HepG2 (cell line): ENCODE data around the gene LTB4R. TPM values are rescaled to one million over a fixed set of nuclear protein-coding genes. Genes with fewer than 3 reads are reported as not detected.

Experiments
- DMAP1 ChIP-seq: IDR thresholded peaks from 2 replicates; pipeline ENCODE4 v1.6.1; 2016
- ERF ChIP-seq: IDR thresholded peaks from 2 replicates; pipeline ENCODE4 v1.6.1; 2018; ENCODE audit warnings: missing biosample characterization, missing genetic modification reagents
- HCFC1 ChIP-seq: fragments of 150-350 bp; IDR thresholded peaks from 2 replicates; pipeline ENCODE4 v1.6.1; 2014; ENCODE audit warnings: low read depth, low read length
- MTF2 ChIP-seq: sonication (generic); formaldehyde crosslinking; IDR thresholded peaks from 2 replicates; pipeline ENCODE4 v1.5.0; 2020; ENCODE audit warnings: missing genetic modification reagents, borderline replicate concordance
- NR1H2 ChIP-seq: sonication (generic); formaldehyde crosslinking; IDR thresholded peaks from 2 replicates; pipeline ENCODE4 v1.8.1; 2022; ENCODE audit warnings: low read depth, missing genetic modification reagents, borderline replicate concordance
- PHB2 ChIP-seq: fragments of 450-650 bp; IDR thresholded peaks from 2 replicates; pipeline ENCODE4 v1.6.1; 2018; ENCODE audit not compliant: partially characterized antibody
- RBAK ChIP-seq: sonication (generic); formaldehyde crosslinking; IDR thresholded peaks from 2 replicates; pipeline ENCODE4 v1.5.1; 2020; ENCODE audit warnings: mild to moderate bottlenecking, missing genetic modification reagents
- REL ChIP-seq: sonication (generic); formaldehyde crosslinking; conservative IDR thresholded peaks from 2 replicates; pipeline ENCODE4 v1.8.0; 2022; ENCODE audit warnings: mild to moderate bottlenecking, missing genetic modification reagents, moderate library complexity
- SNRNP70 ChIP-seq: fragments of 200-400 bp; formaldehyde crosslinking; IDR thresholded peaks from 2 replicates; pipeline ENCODE4 v1.6.1; 2017; ENCODE audit warnings: mild to moderate bottlenecking, low read depth, low read length, moderate library complexity
- STAT6 ChIP-seq: sonication (generic); formaldehyde crosslinking; IDR thresholded peaks from 2 replicates; pipeline ENCODE4 v1.4.0; 2020; ENCODE audit warnings: missing genetic modification reagents, mild to moderate bottlenecking, borderline replicate concordance
- TERF1 ChIP-seq: sonication (generic); formaldehyde crosslinking; IDR thresholded peaks from 2 replicates; pipeline ENCODE4 v1.8.0; 2022; ENCODE audit warnings: mild to moderate bottlenecking, missing genetic modification reagents, moderate library complexity
- ZC3H13 ChIP-seq: sonication (generic); formaldehyde crosslinking; IDR thresholded peaks from 2 replicates; pipeline ENCODE4 v1.8.1; 2023; ENCODE audit warnings: mild to moderate bottlenecking, missing genetic modification reagents, moderate library complexity
- ZNF10 ChIP-seq: sonication (generic); formaldehyde crosslinking; IDR thresholded peaks from 2 replicates; pipeline ENCODE4 v1.4.0; 2020; ENCODE audit warnings: mild to moderate bottlenecking, low read depth, missing genetic modification reagents, borderline replicate concordance
- ZNF207 ChIP-seq: fragments of 450-650 bp; IDR thresholded peaks from 2 replicates; pipeline ENCODE4 v1.6.1; 2016; ENCODE audit warnings: antibody characterized with exemption, borderline replicate concordance
- ZNF3 ChIP-seq: IDR thresholded peaks from 2 replicates; pipeline ENCODE4 v1.7.0; 2017; ENCODE audit warnings: inconsistent platforms
- ZNF383 ChIP-seq: sonication (generic); formaldehyde crosslinking; IDR thresholded peaks from 2 replicates; pipeline ENCODE4 v1.4.0; 2020; ENCODE audit warnings: missing genetic modification reagents, mild to moderate bottlenecking, borderline replicate concordance
- ZNF616 ChIP-seq: sonication (generic); formaldehyde crosslinking; IDR thresholded peaks from 2 replicates; pipeline ENCODE4 v1.5.0; 2020; ENCODE audit warnings: low read depth, mild to moderate bottlenecking, missing genetic modification reagents
- ZNF776 ChIP-seq: sonication (generic); formaldehyde crosslinking; IDR thresholded peaks from 2 replicates; pipeline ENCODE4 v1.4.0; 2020; ENCODE audit warnings: mild to moderate bottlenecking, missing genetic modification reagents
- ZNF782 ChIP-seq: sonication (generic); formaldehyde crosslinking; IDR thresholded peaks from 2 replicates; pipeline ENCODE4 v1.4.0; 2020; ENCODE audit warnings: missing genetic modification reagents, mild to moderate bottlenecking, borderline replicate concordance
- ZSCAN31 ChIP-seq: sonication (generic); formaldehyde crosslinking; IDR thresholded peaks from 2 replicates; pipeline ENCODE4 v1.5.0; 2020; ENCODE audit warnings: low read depth, mild to moderate bottlenecking, missing genetic modification reagents
- ZZZ3 ChIP-seq: sonication (generic); formaldehyde crosslinking; IDR thresholded peaks from 2 replicates; pipeline ENCODE4 v1.4.0; 2020; ENCODE audit warnings: missing genetic modification reagents, mild to moderate bottlenecking, borderline replicate concordance
- polyA plus RNA-seq, 8 experiments: library from polyadenylated mRNA; depleted of rRNA in 3 of 8; stranded (reverse) in 7 of 8; unstranded in 1 of 8; fragments of >200 nt; fragmentation: Illumina TruSeq in 4 of 8; extraction: Trizol in 4 of 8; gene quantifications; 2 replicates each; pipeline versions ENCODE4 v1.2.1 to v1.2.3, GENCODE V29; 2011 to 2016; ENCODE audit warnings: low read depth in 4 of 8, missing spikeins in 1 of 8, mixed read lengths in 1 of 8; ENCODE audit not compliant: insufficient read depth in 1 of 8
- total RNA-seq, 5 experiments: library from RNA; depleted of rRNA; stranded (reverse); fragments of >200 nt; fragmentation: Illumina TruSeq; extraction: Trizol; gene quantifications; 2 replicates each; pipeline ENCODE4 v1.2.3, GENCODE V29; 2016; ENCODE audit warnings: low read depth in 1 of 5
- TF ChIP-seq, protein P1 (sequence below): sonication (generic); formaldehyde crosslinking; IDR thresholded peaks from 2 replicates; pipeline ENCODE4 v1.8.0; 2022; ENCODE audit warnings: mild to moderate bottlenecking, missing genetic modification reagents, borderline replicate concordance
- TF ChIP-seq, protein P2 (sequence below): IDR thresholded peaks from 2 replicates; pipeline ENCODE4 v1.6.1; 2016

The LTB4R gene
- total and polyA plus RNA-seq, 2 of the 13 experiments (the other 11 are each of a cell fraction or from before 2014, with no cell fraction given), result 3.2 to 8.2 TPM

- TF ChIP-seq ERF (CRISPR knock-in tag) (peak; percentile 100), STAT6 (peak; percentile 85; the same call in 1 of the 2 replicates), PHB2 (no peak), NR1H2 (peak; percentile 98; the same call in 1 of the 2 replicates), ZC3H13 (CRISPR knock-in tag) (peak; percentile 97), ZSCAN31 (peak; percentile 100), SNRNP70 (no peak), ZNF383 (no peak; the same call in none of the 2 replicates), RBAK (CRISPR knock-in tag) (peak; percentile 77), REL (peak; percentile 98), ZNF776 (CRISPR knock-in tag) (peak; percentile 99), ZNF616 (CRISPR knock-in tag) (peak; percentile 97), ZNF207 (no peak), MTF2 (CRISPR knock-in tag) (peak; percentile 91), TERF1 (peak; percentile 31; the same call in 1 of the 2 replicates), ZZZ3 (CRISPR knock-in tag) (peak; percentile 97; the same call in 1 of the 2 replicates), ZNF782 (peak; percentile 98; the same call in 1 of the 2 replicates), DMAP1 (CRISPR knock-in tag) (peak; percentile 99), ZNF10 (CRISPR knock-in tag) (peak; percentile 29; the same call in 1 of the 2 replicates), HCFC1 (peak; percentile 67; the same call in 1 of the 2 replicates), ZNF3 (CRISPR knock-in tag) (no peak; the same call in 1 of the 2 replicates)
- TF ChIP-seq, protein P1, sequence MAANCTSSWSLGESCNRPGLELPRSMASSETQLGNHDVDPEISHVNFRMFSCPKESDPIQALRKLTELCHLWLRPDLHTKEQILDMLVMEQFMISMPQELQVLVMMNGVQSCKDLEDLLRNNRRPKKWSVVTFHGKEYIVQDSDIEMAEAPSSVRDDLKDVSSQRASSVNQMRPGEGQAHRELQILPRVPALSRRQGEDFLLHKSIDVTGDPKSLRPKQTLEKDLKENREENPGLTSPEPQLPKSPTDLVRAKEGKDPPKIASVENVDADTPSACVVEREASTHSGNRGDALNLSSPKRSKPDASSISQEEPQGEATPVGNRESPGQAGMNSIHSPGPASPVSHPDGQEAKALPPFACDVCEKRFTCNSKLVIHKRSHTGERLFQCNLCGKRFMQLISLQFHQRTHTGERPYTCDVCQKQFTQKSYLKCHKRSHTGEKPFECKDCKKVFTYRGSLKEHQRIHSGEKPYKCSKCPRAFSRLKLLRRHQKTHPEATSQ (CRISPR knock-in tag), result peak; percentile 99
- TF ChIP-seq, protein P2, sequence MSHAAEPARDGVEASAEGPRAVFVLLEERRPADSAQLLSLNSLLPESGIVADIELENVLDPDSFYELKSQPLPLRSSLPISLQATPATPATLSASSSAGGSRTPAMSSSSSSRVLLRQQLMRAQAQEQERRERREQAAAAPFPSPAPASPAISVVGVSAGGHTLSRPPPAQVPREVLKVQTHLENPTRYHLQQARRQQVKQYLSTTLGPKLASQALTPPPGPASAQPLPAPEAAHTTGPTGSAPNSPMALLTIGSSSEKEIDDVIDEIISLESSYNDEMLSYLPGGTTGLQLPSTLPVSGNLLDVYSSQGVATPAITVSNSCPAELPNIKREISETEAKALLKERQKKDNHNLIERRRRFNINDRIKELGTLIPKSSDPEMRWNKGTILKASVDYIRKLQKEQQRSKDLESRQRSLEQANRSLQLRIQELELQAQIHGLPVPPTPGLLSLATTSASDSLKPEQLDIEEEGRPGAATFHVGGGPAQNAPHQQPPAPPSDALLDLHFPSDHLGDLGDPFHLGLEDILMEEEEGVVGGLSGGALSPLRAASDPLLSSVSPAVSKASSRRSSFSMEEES (CRISPR knock-in tag), result peak; percentile 92
These were observed 40.0 kb upstream of the LTB4R start, which contains the start of gene RABGGTA (continued) for GRCh38 chr14:24271134-24271833.
